ENCODE data around the gene CCSER2. TPM values are rescaled to one million over a fixed set of nuclear protein-coding genes. Genes with fewer than 3 reads are reported as not detected.

CCSER2 gene
- polyA plus RNA-seq, 3 donors: 7.4 to 23.3 (median 14.3) TPM

DNA sequence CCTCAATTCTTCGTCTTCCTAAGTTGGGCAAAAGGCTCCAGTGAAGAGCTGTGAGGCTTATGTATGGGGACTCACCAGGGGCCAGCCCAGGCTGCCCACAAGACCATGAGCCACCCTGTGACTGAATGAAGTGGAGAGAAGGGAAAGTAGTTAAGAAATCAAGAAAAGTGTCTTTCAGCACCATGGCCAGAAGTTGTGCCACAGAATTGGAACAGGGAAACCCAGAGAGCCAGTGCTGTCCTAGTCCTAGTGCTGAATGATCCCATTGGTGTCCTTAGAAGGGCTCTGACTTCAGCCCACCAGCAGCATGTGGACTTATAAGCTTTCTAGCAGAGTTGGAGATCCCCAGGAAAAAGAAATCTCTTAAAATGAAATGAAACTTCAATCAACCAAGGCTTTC lies 37.0 kb upstream of the CCSER2 start:
- H3K27me3 Mint-ChIP-seq (ENCODE audit: low read depth in 3 of 3): peaks cover 6 to 8% (median 8%) of the 10 kb centered on the region in 3 donors
- peak overlapping the region in 1 of 2 donors; percentile 35 for H3K4me3 Mint-ChIP-seq
- intact Hi-C loops (cut with micrococcal nuclease): no loop called here
- Histone ChIP-seq H3K27ac (ENCODE audit: low read depth in 1 of 2, low read length in 2 of 2) (no peak overlapping the region), H3K79me2 (ENCODE audit: insufficient read depth, low read length) (no peaks in the 10 kb centered on the region), H4K20me1 (ENCODE audit: insufficient read depth, low read length) (no peaks in the 10 kb centered on the region), H3K36me3 (replicated peaks in 1 of 2; ENCODE audit: control insufficient read depth in 1 of 2, insufficient read depth in 2 of 2, low read length in 2 of 2) (no peaks in the 10 kb centered on the region), H3K4me1 (ENCODE audit: control insufficient read depth in 1 of 2, insufficient read depth in 2 of 2, low read length in 2 of 2) (no peaks in the 10 kb centered on the region), H3K9me3 (replicated peaks in 1 of 2; ENCODE audit: control insufficient read depth in 1 of 2, insufficient read depth in 1 of 2, low read length in 2 of 2) (no peaks in the 10 kb centered on the region), H3K27me3 (ENCODE audit: control insufficient read depth in 2 of 2, insufficient read depth in 2 of 2, low read length in 2 of 2) (no peaks in the 10 kb centered on the region), H2AFZ (ENCODE audit: insufficient read depth, low read depth, low read length, poor library complexity, severe bottlenecking) (no peak overlapping the region), H3K4me3 (replicated peaks in 1 of 3; ENCODE audit: low read depth in 2 of 3, low read length in 3 of 3) (no peak overlapping the region), H3K9ac (ENCODE audit: insufficient read depth, low read length, poor library complexity, severe bottlenecking) (no peak overlapping the region), H3K4me2 (replicated peaks; ENCODE audit: extremely low read depth, low read length, poor library complexity, severe bottlenecking) (no peak overlapping the region)
- TF ChIP-seq, protein P1, sequence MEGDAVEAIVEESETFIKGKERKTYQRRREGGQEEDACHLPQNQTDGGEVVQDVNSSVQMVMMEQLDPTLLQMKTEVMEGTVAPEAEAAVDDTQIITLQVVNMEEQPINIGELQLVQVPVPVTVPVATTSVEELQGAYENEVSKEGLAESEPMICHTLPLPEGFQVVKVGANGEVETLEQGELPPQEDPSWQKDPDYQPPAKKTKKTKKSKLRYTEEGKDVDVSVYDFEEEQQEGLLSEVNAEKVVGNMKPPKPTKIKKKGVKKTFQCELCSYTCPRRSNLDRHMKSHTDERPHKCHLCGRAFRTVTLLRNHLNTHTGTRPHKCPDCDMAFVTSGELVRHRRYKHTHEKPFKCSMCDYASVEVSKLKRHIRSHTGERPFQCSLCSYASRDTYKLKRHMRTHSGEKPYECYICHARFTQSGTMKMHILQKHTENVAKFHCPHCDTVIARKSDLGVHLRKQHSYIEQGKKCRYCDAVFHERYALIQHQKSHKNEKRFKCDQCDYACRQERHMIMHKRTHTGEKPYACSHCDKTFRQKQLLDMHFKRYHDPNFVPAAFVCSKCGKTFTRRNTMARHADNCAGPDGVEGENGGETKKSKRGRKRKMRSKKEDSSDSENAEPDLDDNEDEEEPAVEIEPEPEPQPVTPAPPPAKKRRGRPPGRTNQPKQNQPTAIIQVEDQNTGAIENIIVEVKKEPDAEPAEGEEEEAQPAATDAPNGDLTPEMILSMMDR (IDR thresholded peaks at IDR 0.05): no peak
- H3K36me3 Mint-ChIP-seq: no peaks in the 10 kb centered on the region
- DNase-seq: no peak
- H3K27ac Mint-ChIP-seq: no peak overlapping the region
- no peaks in the 10 kb centered on the region for H3K4me1 Mint-ChIP-seq
- no peaks in the 10 kb centered on the region for H3K9me3 Mint-ChIP-seq
- no CpG with 5 or more reads among the region's 1 CpG for WGBS (ENCODE audit: insufficient coverage)

DNA sequence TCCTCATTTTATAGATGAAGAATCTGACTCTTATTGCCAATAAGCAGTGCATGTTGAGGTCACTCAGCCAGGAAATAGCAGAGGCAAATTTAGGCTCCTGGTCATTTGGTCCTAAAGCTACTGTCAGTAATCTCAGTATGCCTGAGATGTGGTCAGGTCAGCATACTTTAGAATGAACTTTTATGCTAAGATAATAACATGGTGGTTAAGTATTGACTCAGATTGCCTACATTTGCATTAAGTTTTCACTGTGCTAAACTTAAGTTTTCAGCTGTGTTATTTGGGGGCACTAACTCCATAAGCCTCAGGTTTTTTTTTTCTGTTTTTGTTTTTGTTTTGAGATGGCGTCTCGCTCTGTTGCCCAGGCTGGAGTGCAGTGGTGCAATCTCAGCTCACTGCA lies 35.9 kb upstream of the CCSER2 start:
- H3K4me1 Mint-ChIP-seq: no peaks in the 10 kb centered on the region
- Histone ChIP-seq H3K27me3 (ENCODE audit: control insufficient read depth in 2 of 2, insufficient read depth in 2 of 2, low read length in 2 of 2) (no peaks in the 10 kb centered on the region), H3K4me3 (replicated peaks in 1 of 3; ENCODE audit: low read depth in 2 of 3, low read length in 3 of 3) (no peak overlapping the region), H4K20me1 (ENCODE audit: insufficient read depth, low read length) (no peaks in the 10 kb centered on the region), H3K9me3 (replicated peaks in 1 of 2; ENCODE audit: control insufficient read depth in 1 of 2, insufficient read depth in 1 of 2, low read length in 2 of 2) (no peaks in the 10 kb centered on the region), H3K9ac (ENCODE audit: insufficient read depth, low read length, poor library complexity, severe bottlenecking) (no peak overlapping the region), H3K79me2 (ENCODE audit: insufficient read depth, low read length) (no peaks in the 10 kb centered on the region), H3K36me3 (replicated peaks in 1 of 2; ENCODE audit: control insufficient read depth in 1 of 2, insufficient read depth in 2 of 2, low read length in 2 of 2) (no peaks in the 10 kb centered on the region), H3K27ac (ENCODE audit: low read depth in 1 of 2, low read length in 2 of 2) (no peak overlapping the region), H2AFZ (ENCODE audit: insufficient read depth, low read depth, low read length, poor library complexity, severe bottlenecking) (no peak overlapping the region), H3K4me2 (replicated peaks; ENCODE audit: extremely low read depth, low read length, poor library complexity, severe bottlenecking) (no peak overlapping the region), H3K4me1 (ENCODE audit: control insufficient read depth in 1 of 2, insufficient read depth in 2 of 2, low read length in 2 of 2) (no peaks in the 10 kb centered on the region)
- H3K27me3 Mint-ChIP-seq (ENCODE audit: low read depth in 3 of 3): peaks cover 3 to 9% (median 8%) of the 10 kb centered on the region in 3 donors
- no peaks in the 10 kb centered on the region for H3K36me3 Mint-ChIP-seq
- DNase-seq: no peak
- intact Hi-C loops (cut with micrococcal nuclease): no loop called here
- TF ChIP-seq, protein P1 (IDR thresholded peaks at IDR 0.05): no peak
- no peak overlapping the region for H3K4me3 Mint-ChIP-seq
- no peak overlapping the region for H3K27ac Mint-ChIP-seq
- H3K9me3 Mint-ChIP-seq: no peaks in the 10 kb centered on the region
- no CpG with 5 or more reads among the region's 2 CpGs for WGBS (ENCODE audit: insufficient coverage)

All from CD14-positive monocyte (primary cell).